Measurements from ENCODE around the gene KCTD16.

- TF ChIP-seq CTCF (IDR thresholded peaks at IDR 0.05), result no peak
- no peak for TF ChIP-seq POLR2A (IDR thresholded peaks at IDR 0.05)
- TF ChIP-seq EP300 (IDR thresholded peaks at IDR 0.05), result no peak
- TF ChIP-seq POLR2AphosphoS5 (IDR thresholded peaks at IDR 0.05), result no peak
Measured at GRCh38 chr5:144191531-144191930, 20.9 kb downstream of the KCTD16 start.

Data from suprapubic skin (tissue), 4 donors.